Karpas-422 (cell line): ENCODE results near the gene CIROP. TPM values are rescaled to one million over a fixed set of nuclear protein-coding genes. Genes with fewer than 3 reads are reported as not detected.

Source experiments
- DNase-seq: peaks from one replicate; pipeline ENCODE4 v3.0.0-alpha.2; 2015
- H2AFZ ChIP-seq: fragments of 200-600 bp; sonication (generic); 2 replicates; pipeline ENCODE4 v1.6.1; 2014; ENCODE audit warnings: antibody characterized with exemption, low read length, mixed read lengths
- H3K27ac ChIP-seq: fragments of 200-600 bp; sonication (generic); 2 replicates; pipeline ENCODE4 v1.5.1; 2014; ENCODE audit warnings: mild to moderate bottlenecking, low read length, moderate library complexity
- H3K27me3 ChIP-seq: fragments of 200-600 bp; sonication (generic); 2 replicates; pipeline ENCODE4 v1.6.1; 2014; ENCODE audit warnings: low read length, mixed read lengths
- H3K36me3 ChIP-seq: fragments of 200-600 bp; sonication (generic); 2 replicates; pipeline ENCODE4 v1.6.1; 2014; ENCODE audit warnings: low read length, mixed read lengths; ENCODE audit not compliant: insufficient read depth
- H3K4me1 ChIP-seq: fragments of 200-600 bp; sonication (generic); 2 replicates; pipeline ENCODE4 v1.6.1; 2014; ENCODE audit warnings: mild to moderate bottlenecking, low read length, mixed read lengths
- H3K4me2 ChIP-seq: fragments of 200-600 bp; sonication (generic); 2 replicates; pipeline ENCODE4 v1.6.1; 2014; ENCODE audit warnings: low read length, low read depth, mild to moderate bottlenecking; ENCODE audit not compliant: poor library complexity, severe bottlenecking
- H3K4me3 ChIP-seq: fragments of 200-600 bp; sonication (generic); 2 replicates; pipeline ENCODE4 v1.5.1; 2014; ENCODE audit warnings: mild to moderate bottlenecking, antibody characterized with exemption, low read length, mixed read lengths
- H3K79me2 ChIP-seq: fragments of 200-600 bp; sonication (generic); 2 replicates; pipeline ENCODE4 v1.6.1; 2014; ENCODE audit warnings: mild to moderate bottlenecking, low read length, mixed read lengths
- H3K9ac ChIP-seq: fragments of 200-600 bp; sonication (generic); 2 replicates; pipeline ENCODE4 v1.6.0; 2014; ENCODE audit warnings: low read length
- H3K9me2 ChIP-seq: fragments of 200-600 bp; sonication (generic), shearing (Covaris generic); replicated peaks from 2 replicates; pipeline ENCODE4 v1.6.0; 2014; ENCODE audit warnings: mild to moderate bottlenecking, low read length, moderate library complexity; ENCODE audit not compliant: insufficient read depth
- H3K9me3 ChIP-seq: fragments of 300-700, 200-600 bp; sonication (generic); 2 replicates; pipeline ENCODE4 v1.6.1; 2014; ENCODE audit warnings: low read length, mixed read lengths
- H4K20me1 ChIP-seq: fragments of 200-600 bp; sonication (generic); 2 replicates; pipeline ENCODE4 v1.6.1; 2014; ENCODE audit warnings: mild to moderate bottlenecking, antibody characterized with exemption, low read length, low read depth; ENCODE audit not compliant: insufficient read depth
- total RNA-seq: library from RNA; depleted of rRNA; stranded (reverse); fragments of >200 nt; shearing (Covaris generic); gene quantifications from 2 replicates; pipeline ENCODE4 v1.2.3, GENCODE V29; 2014; ENCODE audit warnings: low replicate concordance; rRNA removed

Gene CIROP, protein sequence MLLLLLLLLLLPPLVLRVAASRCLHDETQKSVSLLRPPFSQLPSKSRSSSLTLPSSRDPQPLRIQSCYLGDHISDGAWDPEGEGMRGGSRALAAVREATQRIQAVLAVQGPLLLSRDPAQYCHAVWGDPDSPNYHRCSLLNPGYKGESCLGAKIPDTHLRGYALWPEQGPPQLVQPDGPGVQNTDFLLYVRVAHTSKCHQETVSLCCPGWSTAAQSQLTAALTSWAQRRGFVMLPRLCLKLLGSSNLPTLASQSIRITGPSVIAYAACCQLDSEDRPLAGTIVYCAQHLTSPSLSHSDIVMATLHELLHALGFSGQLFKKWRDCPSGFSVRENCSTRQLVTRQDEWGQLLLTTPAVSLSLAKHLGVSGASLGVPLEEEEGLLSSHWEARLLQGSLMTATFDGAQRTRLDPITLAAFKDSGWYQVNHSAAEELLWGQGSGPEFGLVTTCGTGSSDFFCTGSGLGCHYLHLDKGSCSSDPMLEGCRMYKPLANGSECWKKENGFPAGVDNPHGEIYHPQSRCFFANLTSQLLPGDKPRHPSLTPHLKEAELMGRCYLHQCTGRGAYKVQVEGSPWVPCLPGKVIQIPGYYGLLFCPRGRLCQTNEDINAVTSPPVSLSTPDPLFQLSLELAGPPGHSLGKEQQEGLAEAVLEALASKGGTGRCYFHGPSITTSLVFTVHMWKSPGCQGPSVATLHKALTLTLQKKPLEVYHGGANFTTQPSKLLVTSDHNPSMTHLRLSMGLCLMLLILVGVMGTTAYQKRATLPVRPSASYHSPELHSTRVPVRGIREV
- total RNA-seq = not detected in 2 replicates

- H3K36me3 ChIP-seq = no peaks in the 10 kb centered on the region
- no peaks in the 10 kb centered on the region for H3K9me2 ChIP-seq
- H3K79me2 ChIP-seq = no peaks in the 10 kb centered on the region
- H3K4me2 ChIP-seq = no peak within 1 kb of the TSS
- H3K9me3 ChIP-seq = no peaks in the 10 kb centered on the region
- no peak within 1 kb of the TSS for H3K27ac ChIP-seq
- H4K20me1 ChIP-seq = peaks cover 5% of the 10 kb centered on the region; the same call in 1 of the 2 replicates
- no peaks in the 10 kb centered on the region for H3K27me3 ChIP-seq
- no peak for DNase-seq
- no peak within 1 kb of the TSS for H3K9ac ChIP-seq
- no peaks in the 10 kb centered on the region for H3K4me1 ChIP-seq
- no peak within 1 kb of the TSS for H2AFZ ChIP-seq
- H3K4me3 ChIP-seq = no peak within 1 kb of the TSS
Measured at GRCh38 chr14:23104591-23105347, at the start of gene CIROP. Gene CIROP, minus strand, starts transcription at chr14:23104989. Its CDS starts 69 bp downstream, at chr14:23104920.

GRCh38 chr14:23153851-23154796 is 49.3 kb upstream of the CIROP start:
- Histone ChIP-seq H3K27me3 (no peaks in the 10 kb centered on the region; the same call in 1 of the 2 replicates), H3K36me3 (no peaks in the 10 kb centered on the region), H4K20me1 (no peaks in the 10 kb centered on the region), H2AFZ (no peak overlapping the region), H3K4me3 (no peak overlapping the region), H3K9me2 (no peaks in the 10 kb centered on the region), H3K4me2 (no peak overlapping the region), H3K27ac (no peak overlapping the region), H3K4me1 (peaks cover 4% of the 10 kb centered on the region; the same call in 1 of the 2 replicates), H3K79me2 (no peaks in the 10 kb centered on the region), H3K9ac (no peak overlapping the region), H3K9me3 (no peaks in the 10 kb centered on the region)
- no peak for DNase-seq

DNA sequence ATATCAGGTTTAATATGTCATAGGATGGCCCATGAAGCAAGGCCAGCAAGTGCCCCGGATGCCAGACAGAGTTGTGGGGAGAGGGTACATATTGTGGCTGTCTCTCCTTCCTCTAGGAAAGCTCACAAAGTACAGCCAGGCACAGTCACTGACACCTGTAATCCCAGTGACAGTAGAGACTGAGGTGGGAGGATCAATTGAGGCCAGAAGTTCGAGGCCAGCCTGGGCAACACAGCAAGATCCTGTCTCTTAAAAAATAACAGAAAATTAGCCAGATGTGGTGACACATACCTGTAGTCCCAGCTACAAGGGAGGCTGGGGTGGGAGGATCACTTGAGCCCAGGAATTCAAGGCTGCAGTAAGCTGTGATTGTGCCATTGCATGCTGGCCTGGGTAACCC is 46.6 kb upstream of the CIROP start:
- no peaks in the 10 kb centered on the region for H3K9me3 ChIP-seq
- no peak overlapping the region for H3K9ac ChIP-seq
- H3K4me3 ChIP-seq = no peak overlapping the region
- no peaks in the 10 kb centered on the region for H3K79me2 ChIP-seq
- no peak overlapping the region for H3K27ac ChIP-seq
- H3K4me1 ChIP-seq = peaks cover 2% of the 10 kb centered on the region; the same call in 1 of the 2 replicates
- no peaks in the 10 kb centered on the region for H3K9me2 ChIP-seq
- no peaks in the 10 kb centered on the region; the same call in 1 of the 2 replicates for H3K27me3 ChIP-seq
- no peak for DNase-seq
- H3K4me2 ChIP-seq = no peak overlapping the region
- H3K36me3 ChIP-seq = no peaks in the 10 kb centered on the region
- no peak overlapping the region for H2AFZ ChIP-seq
- H4K20me1 ChIP-seq = no peaks in the 10 kb centered on the region

- Histone ChIP-seq H3K4me1 (no peaks in the 10 kb centered on the region), H3K9ac (no peak overlapping the region), H3K27me3 (no peaks in the 10 kb centered on the region; the same call in 1 of the 2 replicates), H4K20me1 (no peaks in the 10 kb centered on the region), H3K4me3 (no peak overlapping the region), H3K27ac (no peak overlapping the region), H3K9me3 (no peaks in the 10 kb centered on the region), H3K4me2 (no peak overlapping the region), H3K36me3 (no peaks in the 10 kb centered on the region), H3K9me2 (no peaks in the 10 kb centered on the region), H2AFZ (no peak overlapping the region), H3K79me2 (no peaks in the 10 kb centered on the region)
- no peak for DNase-seq
Measured at GRCh38 chr14:23149745-23150144, 45.0 kb upstream of the CIROP start.

DNA sequence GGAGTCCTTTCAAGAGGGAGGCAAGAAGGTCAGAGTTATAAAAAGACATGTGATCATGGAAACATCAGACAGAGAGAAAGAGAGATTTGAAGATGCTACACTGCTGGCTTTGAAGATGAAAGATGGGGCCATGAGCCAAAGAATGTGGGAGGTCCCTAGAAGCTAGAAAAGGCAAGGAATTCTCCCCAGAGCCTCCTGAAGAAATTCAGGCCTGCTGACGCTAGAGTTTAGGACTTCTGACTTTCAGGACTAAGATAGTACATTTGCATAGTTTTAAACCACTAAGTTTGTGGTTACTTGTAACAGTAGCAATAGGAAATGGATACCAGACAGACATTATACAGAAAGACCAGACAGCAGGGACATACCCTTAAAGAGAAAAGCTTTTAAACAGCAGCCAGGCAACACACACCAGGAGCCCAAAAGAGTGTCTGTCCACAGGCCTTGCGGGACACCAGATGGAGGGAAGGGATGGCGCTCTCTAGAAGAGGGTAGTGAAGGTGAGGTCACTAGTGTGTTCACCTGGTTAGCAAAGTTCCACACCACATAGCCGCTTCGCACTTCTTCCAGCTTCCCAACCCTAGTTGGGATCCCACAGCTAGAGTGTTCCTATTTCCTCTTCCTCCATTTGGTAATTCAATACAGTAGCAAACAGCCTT is 43.9 kb upstream of the CIROP start:
- no peak overlapping the region for H3K9ac ChIP-seq
- no peak for DNase-seq
- no peaks in the 10 kb centered on the region; the same call in 1 of the 2 replicates for H3K27me3 ChIP-seq
- H3K79me2 ChIP-seq = no peaks in the 10 kb centered on the region
- H3K27ac ChIP-seq = no peak overlapping the region
- no peaks in the 10 kb centered on the region for H3K9me2 ChIP-seq
- H3K9me3 ChIP-seq = no peaks in the 10 kb centered on the region
- H3K36me3 ChIP-seq = no peaks in the 10 kb centered on the region
- H3K4me3 ChIP-seq = no peak overlapping the region
- H3K4me1 ChIP-seq = no peaks in the 10 kb centered on the region
- H4K20me1 ChIP-seq = no peaks in the 10 kb centered on the region
- H3K4me2 ChIP-seq = no peak overlapping the region
- H2AFZ ChIP-seq = no peak overlapping the region

GRCh38 chr14:23147676-23148075 is 42.9 kb upstream of the CIROP start:
- H3K9ac ChIP-seq = no peak overlapping the region
- no peaks in the 10 kb centered on the region for H3K36me3 ChIP-seq
- H3K9me3 ChIP-seq = no peaks in the 10 kb centered on the region
- H3K27ac ChIP-seq = no peak overlapping the region
- H2AFZ ChIP-seq = no peak overlapping the region
- no peak overlapping the region for H3K4me2 ChIP-seq
- no peak overlapping the region for H3K4me3 ChIP-seq
- H4K20me1 ChIP-seq = no peaks in the 10 kb centered on the region
- H3K79me2 ChIP-seq = no peaks in the 10 kb centered on the region
- DNase-seq = no peak
- no peaks in the 10 kb centered on the region for H3K27me3 ChIP-seq
- no peaks in the 10 kb centered on the region for H3K9me2 ChIP-seq
- no peaks in the 10 kb centered on the region for H3K4me1 ChIP-seq

DNA sequence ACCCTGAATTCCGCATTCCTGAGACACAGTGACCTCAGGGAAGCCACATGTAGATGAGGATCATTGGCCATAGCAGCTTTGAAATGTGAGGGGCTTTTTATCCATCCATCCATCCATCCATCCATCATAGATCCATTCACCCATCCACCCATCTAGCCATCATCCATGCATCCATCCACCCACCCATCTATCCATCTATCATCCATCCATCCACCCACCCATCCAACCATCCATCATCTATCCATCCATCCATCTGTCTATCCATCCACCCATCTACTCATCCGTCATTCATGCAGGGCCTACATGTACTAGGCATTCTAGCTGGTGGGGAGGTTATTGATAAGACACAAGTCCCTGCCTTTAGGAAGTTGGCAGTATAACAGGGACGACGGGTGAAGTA is 42.2 kb upstream of the CIROP start:
- H2AFZ ChIP-seq = no peak overlapping the region
- no peak overlapping the region for H3K4me3 ChIP-seq
- H3K36me3 ChIP-seq = no peaks in the 10 kb centered on the region
- no peak overlapping the region for H3K4me2 ChIP-seq
- H4K20me1 ChIP-seq = no peaks in the 10 kb centered on the region
- no peaks in the 10 kb centered on the region for H3K27me3 ChIP-seq
- H3K9ac ChIP-seq = no peak overlapping the region
- DNase-seq = no peak
- no peak overlapping the region for H3K27ac ChIP-seq
- H3K4me1 ChIP-seq = no peaks in the 10 kb centered on the region
- no peaks in the 10 kb centered on the region for H3K9me3 ChIP-seq
- no peaks in the 10 kb centered on the region for H3K9me2 ChIP-seq
- H3K79me2 ChIP-seq = no peaks in the 10 kb centered on the region
